ENCODE results near the gene TSR2.
A peak's percentile ranks its signal among the peaks of the same experiment; 100 is the strongest.

Gene TSR2

GRCh38 chrX:54439960-54440871, at the start of gene TSR2:
Gene TSR2 (plus strand): TSS chrX:54440404. CDS start chrX:54440422, 18 bp downstream.
- peak; percentile 77 for DNase-seq

- DNase-seq = no peak
Observed at GRCh38 chrX:54397113-54397512, 43.1 kb upstream of the TSR2 start.

GRCh38 chrX:54407266-54407665, 32.9 kb upstream of the TSR2 start:
- no peak for DNase-seq

GRCh38 chrX:54411732-54412131, 28.5 kb upstream of the TSR2 start:
- DNase-seq = no peak

GRCh38 chrX:54413753-54414152, 26.5 kb upstream of the TSR2 start:
- no peak for DNase-seq

- no peak for DNase-seq
Observed at GRCh38 chrX:54415534-54416350, 24.5 kb upstream of the TSR2 start.

- no peak for DNase-seq
Observed at GRCh38 chrX:54416965-54417364, 23.2 kb upstream of the TSR2 start.

GRCh38 chrX:54419559-54420302, 20.5 kb upstream of the TSR2 start:
- DNase-seq = no peak

GRCh38 chrX:54422168-54422567, 18.0 kb upstream of the TSR2 start:
- no peak for DNase-seq

GRCh38 chrX:54423161-54423888, 16.9 kb upstream of the TSR2 start:
- no peak for DNase-seq

GRCh38 chrX:54427837-54428424, 12.3 kb upstream of the TSR2 start:
- DNase-seq = no peak

- DNase-seq = no peak
Observed at GRCh38 chrX:54430519-54430918, 9.7 kb upstream of the TSR2 start.

GRCh38 chrX:54435121-54435520, 5.1 kb upstream of the TSR2 start:
- no peak for DNase-seq

- DNase-seq = no peak
Observed at GRCh38 chrX:54442790-54443189, 2.6 kb downstream of the TSR2 start.

GRCh38 chrX:54444752-54445151, 4.5 kb downstream of the TSR2 start:
- DNase-seq = no peak

GRCh38 chrX:54446084-54446483, 5.9 kb downstream of the TSR2 start:
- no peak for DNase-seq

- DNase-seq = no peak
Observed at GRCh38 chrX:54447461-54447860, 7.3 kb downstream of the TSR2 start.

- DNase-seq = no peak
Observed at GRCh38 chrX:54449929-54450328, 9.7 kb downstream of the TSR2 start.

- DNase-seq = no peak
Observed at GRCh38 chrX:54452920-54453319, 12.7 kb downstream of the TSR2 start.

GRCh38 chrX:54470054-54470760, 30.0 kb downstream of the TSR2 start:
- no peak for DNase-seq

Measured in stimulated activated naive CD4-positive, alpha-beta T cell treated with Interleukin-2 at 50 U/mL for 16 hours (primary cell).